HepG2 (cell line): Measurements from ENCODE around the gene ING5. TPM values are rescaled to one million over a fixed set of nuclear protein-coding genes. Genes with fewer than 3 reads are reported as not detected.

Source experiments
- DNMT3B ChIP-seq: conservative IDR thresholded peaks from 2 replicates; pipeline ENCODE4 v1.6.1; 2016; ENCODE audit warnings: missing biosample characterization, control low read depth
- EHMT2 ChIP-seq: fragments of 200-600 bp; sonication (generic); IDR thresholded peaks from 2 replicates; pipeline ENCODE4 v1.7.0; 2017; ENCODE audit warnings: antibody characterized with exemption, low read depth, low read length, borderline replicate concordance
- IKZF4 ChIP-seq: sonication (generic); formaldehyde crosslinking; IDR thresholded peaks from 2 replicates; pipeline ENCODE4 v1.5.1; 2020; ENCODE audit warnings: borderline replicate concordance, mild to moderate bottlenecking, low read depth, missing genetic modification reagents; ENCODE audit errors: not compliant biosample characterization
- ISL2 ChIP-seq: sonication (generic); formaldehyde crosslinking; IDR thresholded peaks from 2 replicates; pipeline ENCODE4 v1.5.0; 2020; ENCODE audit warnings: missing genetic modification reagents
- MAF1 ChIP-seq: sonication (generic); formaldehyde crosslinking; IDR thresholded peaks from 2 replicates; pipeline ENCODE4 v1.5.0; 2020; ENCODE audit warnings: missing genetic modification reagents, borderline replicate concordance
- NFAT5 ChIP-seq: sonication (generic); formaldehyde crosslinking; IDR thresholded peaks from 2 replicates; pipeline ENCODE4 v1.4.0; 2020; ENCODE audit warnings: missing genetic modification reagents
- NFIB ChIP-seq: sonication (generic); formaldehyde crosslinking; IDR thresholded peaks from 2 replicates; pipeline ENCODE4 v1.9.0; 2021; ENCODE audit warnings: missing genetic modification reagents, mild to moderate bottlenecking, borderline replicate concordance
- NRL ChIP-seq: sonication (generic); formaldehyde crosslinking; IDR thresholded peaks from 2 replicates; pipeline ENCODE4 v1.5.0; 2020; ENCODE audit warnings: missing genetic modification reagents, mild to moderate bottlenecking, moderate library complexity, borderline replicate concordance
- PAWR ChIP-seq: sonication (generic); formaldehyde crosslinking; IDR thresholded peaks from 2 replicates; pipeline ENCODE4 v1.4.0; 2020; ENCODE audit warnings: missing genetic modification reagents, mild to moderate bottlenecking, borderline replicate concordance
- POLR2G ChIP-seq: fragments of 200-400 bp; formaldehyde crosslinking; IDR thresholded peaks from 2 replicates; pipeline ENCODE4 v1.6.1; 2018; ENCODE audit warnings: mild to moderate bottlenecking, low read depth, low read length, moderate library complexity
- TBL1XR1 ChIP-seq: fragments of 150-350 bp; IDR thresholded peaks from 2 replicates; pipeline ENCODE4 v1.6.1; 2014; ENCODE audit warnings: borderline replicate concordance, low read length; ENCODE audit not compliant: partially characterized antibody
- TCF7L2 ChIP-seq: IDR thresholded peaks from 2 replicates; pipeline ENCODE4 v1.6.1; 2011; ENCODE audit warnings: mild to moderate bottlenecking, low read depth, low read length, moderate library complexity
- TEAD2 ChIP-seq: sonication (generic); formaldehyde crosslinking; IDR thresholded peaks from 2 replicates; pipeline ENCODE4 v1.9.0; 2021; ENCODE audit warnings: missing genetic modification reagents
- TEAD3 ChIP-seq: optimal IDR thresholded peaks from 2 replicates; pipeline ENCODE3; 2016; ENCODE audit warnings: borderline replicate concordance
- TFE3 ChIP-seq: IDR thresholded peaks from 2 replicates; pipeline ENCODE4 v1.6.1; 2016
- ZNF687 ChIP-seq: sonication (generic); formaldehyde crosslinking; IDR thresholded peaks from 2 replicates; pipeline ENCODE4 v1.5.1; 2020; ENCODE audit warnings: mild to moderate bottlenecking, missing genetic modification reagents, moderate library complexity
- polyA plus RNA-seq, 8 experiments: library from polyadenylated mRNA; depleted of rRNA in 3 of 8; stranded (reverse) in 7 of 8; unstranded in 1 of 8; fragments of >200 nt; fragmentation: Illumina TruSeq in 4 of 8; extraction: Trizol in 4 of 8; gene quantifications; 2 replicates each; pipeline versions ENCODE4 v1.2.1 to v1.2.3, GENCODE V29; 2011 to 2016; ENCODE audit warnings: low read depth in 4 of 8, missing spikeins in 1 of 8, mixed read lengths in 1 of 8; ENCODE audit not compliant: insufficient read depth in 1 of 8
- total RNA-seq, 5 experiments: library from RNA; depleted of rRNA; stranded (reverse); fragments of >200 nt; fragmentation: Illumina TruSeq; extraction: Trizol; gene quantifications; 2 replicates each; pipeline ENCODE4 v1.2.3, GENCODE V29; 2016; ENCODE audit warnings: low read depth in 1 of 5

ING5 gene
- total and polyA plus RNA-seq, 2 of the 13 experiments (the other 11 are each of a cell fraction or from before 2014, with no cell fraction given) = 61.9 to 71.9 TPM

- TF ChIP-seq TFE3 (CRISPR knock-in tag) (peak; percentile 79; the same call in 1 of the 2 replicates), TEAD3 (CRISPR knock-in tag) (peak; percentile 60), NFIB (CRISPR knock-in tag) (peak; percentile 86; the same call in 1 of the 2 replicates), ZNF687 (CRISPR knock-in tag) (peak; percentile 96), TCF7L2 (no peak), TBL1XR1 (no peak), IKZF4 (CRISPR knock-in tag) (peak; percentile 94), NFAT5 (no peak), DNMT3B (CRISPR knock-in tag) (no peak; the same call in 1 of the 2 replicates), TEAD2 (CRISPR knock-in tag) (no peak; the same call in 1 of the 2 replicates), PAWR (0 out of 2 replicates have a peak, but pooled peaks have one; percentile 59), EHMT2 (no peak), MAF1 (CRISPR knock-in tag) (peak; percentile 80; the same call in 1 of the 2 replicates), NRL (CRISPR knock-in tag) (0 out of 2 replicates have a peak, but pooled peaks have one; percentile 53), ISL2 (CRISPR knock-in tag) (peak; percentile 16; the same call in 1 of the 2 replicates), POLR2G (no peak; the same call in 1 of the 2 replicates)
These were observed 69.6 kb downstream of the ING5 start (continued) for GRCh38 chr2:241771286-241772062.
